GM18868 (cell line): ENCODE data around the gene KRI1.

ENCODE experiments used
- ATAC-seq: cut with Tn5 transposase; IDR thresholded peaks from one replicate; pipeline ENCODE4 v1.9.1; 2021; ENCODE audit warnings: mild to moderate bottlenecking, moderate library complexity; ENCODE audit not compliant: unreplicated experiment

KRI1 gene

GRCh38 chr19:10565567-10566407 is at the start of gene KRI1:
Gene KRI1, minus strand, starts transcription at chr19:10566010. Its CDS starts 11 bp downstream, at chr19:10565999.
- ATAC-seq: peak; percentile 46

- no peak for ATAC-seq
Measured at GRCh38 chr19:10612499-10613119, 46.8 kb upstream of the KRI1 start.

GRCh38 chr19:10611907-10612306 is 46.1 kb upstream of the KRI1 start:
- no peak for ATAC-seq

GRCh38 chr19:10604460-10604980 is 38.7 kb upstream of the KRI1 start:
- no peak for ATAC-seq

- ATAC-seq: no peak
Measured at GRCh38 chr19:10603873-10604459, 38.2 kb upstream of the KRI1 start.

- no peak for ATAC-seq
Measured at GRCh38 chr19:10603084-10603872, 37.5 kb upstream of the KRI1 start.

- ATAC-seq: peak; percentile 65
Measured at GRCh38 chr19:10602330-10603083, 36.7 kb upstream of the KRI1 start.

- ATAC-seq: no peak
Measured at GRCh38 chr19:10601999-10602329, 36.2 kb upstream of the KRI1 start.

- ATAC-seq: no peak
Measured at GRCh38 chr19:10600149-10600548, 34.3 kb upstream of the KRI1 start.

GRCh38 chr19:10593820-10594637 is 28.2 kb upstream of the KRI1 start:
- no peak for ATAC-seq

- ATAC-seq: no peak
Measured at GRCh38 chr19:10593148-10593547, 27.3 kb upstream of the KRI1 start.

- ATAC-seq: no peak
Measured at GRCh38 chr19:10587839-10588150, 22.0 kb upstream of the KRI1 start.

GRCh38 chr19:10587022-10587838 is 21.4 kb upstream of the KRI1 start, which contains the start of gene AP1M2:
Gene AP1M2, minus strand, starts transcription at chr19:10587312. Its CDS starts 81 bp downstream, at chr19:10587231.
- no peak for ATAC-seq

- no peak for ATAC-seq
Measured at GRCh38 chr19:10586396-10586795, 20.6 kb upstream of the KRI1 start.

GRCh38 chr19:10583036-10583776 is 17.4 kb upstream of the KRI1 start:
- no peak for ATAC-seq

GRCh38 chr19:10582091-10582490 is 16.3 kb upstream of the KRI1 start:
- no peak for ATAC-seq

GRCh38 chr19:10580979-10581631 is 15.3 kb upstream of the KRI1 start:
- ATAC-seq: no peak

GRCh38 chr19:10577951-10578350 is 12.1 kb upstream of the KRI1 start:
- no peak for ATAC-seq
